ENCODE data around the gene TGFBR1. TPM values are rescaled to one million over a fixed set of nuclear protein-coding genes. Genes with fewer than 3 reads are reported as not detected.

The TGFBR1 gene
- total and polyA plus RNA-seq, 2 donors (not counting 3 experiments of a cell fraction or from before 2014, with no cell fraction given), result 5.8 to 18.6 TPM

DNA sequence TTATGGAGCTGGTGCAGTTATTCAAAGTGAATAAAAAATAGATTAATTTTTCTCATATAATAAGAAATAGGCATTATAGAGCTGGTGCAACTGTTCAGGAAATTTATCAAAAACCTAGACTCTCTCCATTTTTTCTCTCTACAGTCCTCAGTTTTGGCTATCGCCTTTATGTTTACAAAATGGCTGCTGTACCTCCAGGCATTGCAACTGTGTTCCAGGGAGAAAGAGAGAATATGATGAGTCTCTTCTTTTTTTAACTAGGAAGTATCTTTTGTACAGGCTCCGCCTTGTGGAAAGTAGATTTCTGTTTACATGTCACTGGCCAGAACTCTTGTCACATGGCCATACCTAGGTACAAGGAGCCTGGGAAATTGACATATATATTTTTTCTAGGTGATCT is 3.1 kb upstream of the TGFBR1 start:
- FAIRE-seq, result no peak
- Histone ChIP-seq H3K4me3 (replicated peaks in 1 of 3; ENCODE audit: insufficient read depth in 1 of 3, low read depth in 1 of 3, low read length in 3 of 3) (no peak overlapping the region), H3K36me3 (ENCODE audit: control insufficient read depth in 2 of 2, extremely low read depth in 1 of 2, insufficient read depth in 2 of 2, low read length in 2 of 2) (no peaks in the 10 kb centered on the region), H3K4me2 (ENCODE audit: insufficient read depth, low read length) (no peak overlapping the region), H2AFZ (ENCODE audit: low read depth, low read length) (no peak overlapping the region), H3K27me3 (ENCODE audit: control insufficient read depth in 2 of 2, insufficient read depth in 2 of 2, low read length in 2 of 2) (peaks cover 2 to 7% of the 10 kb centered on the region in 2 experiments), H4K20me1 (replicated peaks; ENCODE audit: control insufficient read depth, extremely low read depth, insufficient read depth, low read length) (no peaks in the 10 kb centered on the region), H3K9ac (replicated peaks; ENCODE audit: extremely low read depth, insufficient read depth, low read length) (no peak overlapping the region), H3K9me1 (replicated peaks; ENCODE audit: control insufficient read depth, extremely low read depth, insufficient read depth, low read length) (no peaks in the 10 kb centered on the region), H3K79me2 (ENCODE audit: control insufficient read depth, insufficient read depth, low read length) (no peaks in the 10 kb centered on the region), H3K4me1 (ENCODE audit: control insufficient read depth, extremely low read depth, insufficient read depth, low read length) (peaks cover 13% of the 10 kb centered on the region), H3K9me3 (replicated peaks; ENCODE audit: control insufficient read depth, insufficient read depth, low read length) (no peaks in the 10 kb centered on the region), H3K27ac (ENCODE audit: insufficient read depth, low read depth, low read length) (no peak overlapping the region)
- no peak for DNase-seq (ENCODE audit: low read depth, low spot score)
- dilution Hi-C loops (cut with MboI; ENCODE audit: extremely low pct_ligation_motif_present, low sequenced_read_pairs) (no loop called here), intact Hi-C loops (cut with micrococcal nuclease) (no loop called here)
- POLR2A ChIA-PET, result no interaction called here
- no TSS peak for BruUV-seq (replicated peaks)
- CTCF ChIA-PET, result no interaction called here
- TF ChIP-seq, protein P1, sequence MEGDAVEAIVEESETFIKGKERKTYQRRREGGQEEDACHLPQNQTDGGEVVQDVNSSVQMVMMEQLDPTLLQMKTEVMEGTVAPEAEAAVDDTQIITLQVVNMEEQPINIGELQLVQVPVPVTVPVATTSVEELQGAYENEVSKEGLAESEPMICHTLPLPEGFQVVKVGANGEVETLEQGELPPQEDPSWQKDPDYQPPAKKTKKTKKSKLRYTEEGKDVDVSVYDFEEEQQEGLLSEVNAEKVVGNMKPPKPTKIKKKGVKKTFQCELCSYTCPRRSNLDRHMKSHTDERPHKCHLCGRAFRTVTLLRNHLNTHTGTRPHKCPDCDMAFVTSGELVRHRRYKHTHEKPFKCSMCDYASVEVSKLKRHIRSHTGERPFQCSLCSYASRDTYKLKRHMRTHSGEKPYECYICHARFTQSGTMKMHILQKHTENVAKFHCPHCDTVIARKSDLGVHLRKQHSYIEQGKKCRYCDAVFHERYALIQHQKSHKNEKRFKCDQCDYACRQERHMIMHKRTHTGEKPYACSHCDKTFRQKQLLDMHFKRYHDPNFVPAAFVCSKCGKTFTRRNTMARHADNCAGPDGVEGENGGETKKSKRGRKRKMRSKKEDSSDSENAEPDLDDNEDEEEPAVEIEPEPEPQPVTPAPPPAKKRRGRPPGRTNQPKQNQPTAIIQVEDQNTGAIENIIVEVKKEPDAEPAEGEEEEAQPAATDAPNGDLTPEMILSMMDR (IDR thresholded peaks at IDR 0.05; ENCODE audit: extremely low read depth in 1 of 2, insufficient read depth in 1 of 2, low read depth in 1 of 2, low read length in 2 of 2), result no peak
- TF ChIP-seq JUN (IDR thresholded peaks at IDR 0.05; ENCODE audit: borderline replicate concordance, insufficient read depth, insufficient read length, low read depth) (no peak), POLR2AphosphoS5 (IDR thresholded peaks at IDR 0.05; ENCODE audit: insufficient read depth, low read depth, low read length) (no peak), FOS (IDR thresholded peaks at IDR 0.05; ENCODE audit: borderline replicate concordance, insufficient read depth, low read length) (no peak), POLR2A (IDR thresholded peaks at IDR 0.05; ENCODE audit: low read depth, low read length) (no peak), GATA2 (IDR thresholded peaks at IDR 0.05; ENCODE audit: insufficient read depth, insufficient read length, low read depth, low read length) (no peak), EZH2 (IDR thresholded peaks at IDR 0.05; ENCODE audit: borderline replicate concordance, low read depth, low read length, severe bottlenecking) (no peak), MYC (IDR thresholded peaks at IDR 0.05; ENCODE audit: low read depth, low read length) (no peak)
- TF ChIP-seq, protein P2, sequence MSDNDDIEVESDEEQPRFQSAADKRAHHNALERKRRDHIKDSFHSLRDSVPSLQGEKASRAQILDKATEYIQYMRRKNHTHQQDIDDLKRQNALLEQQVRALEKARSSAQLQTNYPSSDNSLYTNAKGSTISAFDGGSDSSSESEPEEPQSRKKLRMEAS (IDR thresholded peaks at IDR 0.05; ENCODE audit: insufficient read depth, insufficient read length), result no peak
